ENCODE data around the gene PKNOX2.
A peak's percentile ranks its signal among the peaks of the same experiment; 100 is the strongest.

PKNOX2 gene

DNA sequence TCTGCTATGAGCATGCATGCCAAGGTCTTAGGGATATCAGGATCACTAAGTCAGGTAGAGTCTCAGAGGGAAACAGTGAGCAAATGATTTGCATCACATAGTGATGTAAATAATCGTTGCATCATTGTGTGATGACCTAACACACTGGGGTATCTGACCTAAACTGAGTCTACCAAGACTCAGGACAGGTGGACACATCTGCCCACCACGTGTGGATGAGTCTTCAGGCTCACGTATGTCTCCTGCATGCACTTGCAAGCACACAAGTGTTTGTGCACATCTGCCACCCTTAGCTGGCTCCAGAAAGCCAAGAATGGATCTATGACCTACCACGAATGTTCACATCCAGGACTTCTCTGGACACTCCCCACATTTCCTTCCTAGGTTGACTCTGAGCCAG lies 220.3 kb downstream of the PKNOX2 start:
- in situ Hi-C loops (cut with HindIII; ENCODE audit: low pct_unique_long_range_greater_than_20kb, low sequenced_read_pairs) = no loop called here

DNA sequence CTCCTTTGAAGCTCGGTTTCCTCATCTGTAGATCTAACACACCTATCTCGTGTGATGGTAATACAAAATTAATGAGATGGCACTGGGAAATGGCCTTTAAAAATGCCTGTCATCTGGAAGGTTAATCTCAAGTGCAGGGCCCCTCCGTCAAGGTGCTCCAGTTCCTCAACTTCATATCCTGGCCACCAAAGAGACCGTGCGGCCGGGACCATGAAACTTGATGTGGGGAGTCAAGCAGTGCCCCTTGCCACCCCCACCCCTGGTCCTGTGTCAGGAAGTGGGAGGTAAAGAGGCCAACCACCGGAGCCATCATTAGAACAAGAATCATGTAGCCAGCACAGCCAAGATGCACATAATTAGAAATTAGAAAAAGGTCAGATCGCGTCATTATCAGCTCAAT lies 223.3 kb downstream of the PKNOX2 start:
- in situ Hi-C loops (cut with HindIII; ENCODE audit: low pct_unique_long_range_greater_than_20kb, low sequenced_read_pairs) = no loop called here
- no peak for DNase-seq (ENCODE audit: low read depth in 1 of 2, low spot score in 1 of 2)
- no peak for TF ChIP-seq JUND (IDR thresholded peaks at IDR 0.05; ENCODE audit: low read depth)

More for the DNA sequence above, 220.3 kb downstream of the PKNOX2 start:
- DNase-seq (ENCODE audit: low read depth in 1 of 2, low spot score in 1 of 2) = no peak
- no peak for TF ChIP-seq JUND (IDR thresholded peaks at IDR 0.05; ENCODE audit: low read depth)

DNA sequence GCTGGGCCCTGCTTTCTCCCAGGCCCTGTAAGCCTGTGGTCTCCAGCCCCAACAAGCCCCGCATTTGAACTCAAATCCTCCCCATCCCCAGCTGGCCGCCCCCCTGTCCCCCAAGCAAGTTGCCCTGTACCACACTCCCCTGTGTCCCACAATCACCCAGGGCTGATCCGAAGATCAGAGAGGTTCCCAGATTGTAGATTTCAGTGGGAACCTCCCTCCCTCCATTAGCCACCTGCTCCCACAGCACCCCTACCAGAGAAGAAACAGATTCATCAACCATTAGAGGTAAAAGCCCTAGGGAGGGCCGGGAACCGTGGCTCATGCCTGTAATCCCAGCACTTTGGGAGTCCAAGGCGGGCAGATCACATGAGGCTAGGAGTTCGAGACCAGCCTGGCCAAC lies 224.1 kb downstream of the PKNOX2 start:
- in situ Hi-C loops (cut with HindIII; ENCODE audit: low pct_unique_long_range_greater_than_20kb, low sequenced_read_pairs) = no loop called here
- TF ChIP-seq JUND (IDR thresholded peaks at IDR 0.05; ENCODE audit: low read depth) = no peak
- no peak for DNase-seq (ENCODE audit: low read depth in 1 of 2, low spot score in 1 of 2)

DNA sequence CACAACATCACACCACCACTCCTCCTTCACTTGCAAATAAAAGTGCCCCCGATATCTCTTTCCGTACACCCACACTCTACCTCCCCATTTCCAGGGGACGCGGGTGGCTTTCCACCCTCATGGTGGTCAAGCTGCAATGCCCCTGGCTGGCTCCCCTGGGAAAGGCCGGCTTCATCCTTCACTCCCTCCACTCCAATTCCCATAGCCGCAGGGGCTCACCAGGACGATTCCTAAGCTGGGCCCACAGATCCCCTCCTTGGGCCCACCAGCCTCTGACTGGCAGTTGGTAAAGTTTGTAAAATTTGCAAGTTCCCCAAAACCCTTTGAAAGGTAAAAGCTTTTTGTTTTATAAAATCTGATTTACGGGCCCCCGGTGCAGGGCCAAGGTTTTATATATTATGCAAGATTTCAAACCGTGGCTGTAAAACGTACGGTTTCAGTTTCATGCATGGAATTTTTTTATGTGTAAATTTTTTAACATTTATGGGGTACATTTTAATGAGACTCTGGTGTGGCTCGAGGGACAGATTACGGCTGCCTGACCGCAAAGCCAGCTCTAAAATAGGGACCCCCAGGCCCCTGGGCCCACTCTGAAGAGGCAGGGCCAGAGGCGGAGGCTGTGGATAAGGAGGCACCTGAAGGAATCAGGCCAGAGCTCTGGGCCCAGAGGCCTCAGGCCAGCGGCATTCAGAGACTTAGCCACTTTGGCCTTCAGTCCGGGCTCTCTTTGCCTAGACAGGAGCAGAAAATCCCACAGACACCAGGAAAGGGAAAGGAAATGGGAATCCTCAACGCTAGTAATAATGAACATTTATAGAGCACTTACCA lies 225.0 kb downstream of the PKNOX2 start:
- no peak for DNase-seq (ENCODE audit: low read depth in 1 of 2, low spot score in 1 of 2)
- TF ChIP-seq JUND (IDR thresholded peaks at IDR 0.05; ENCODE audit: low read depth) = no peak
- in situ Hi-C loops (cut with HindIII; ENCODE audit: low pct_unique_long_range_greater_than_20kb, low sequenced_read_pairs) = no loop called here

DNA sequence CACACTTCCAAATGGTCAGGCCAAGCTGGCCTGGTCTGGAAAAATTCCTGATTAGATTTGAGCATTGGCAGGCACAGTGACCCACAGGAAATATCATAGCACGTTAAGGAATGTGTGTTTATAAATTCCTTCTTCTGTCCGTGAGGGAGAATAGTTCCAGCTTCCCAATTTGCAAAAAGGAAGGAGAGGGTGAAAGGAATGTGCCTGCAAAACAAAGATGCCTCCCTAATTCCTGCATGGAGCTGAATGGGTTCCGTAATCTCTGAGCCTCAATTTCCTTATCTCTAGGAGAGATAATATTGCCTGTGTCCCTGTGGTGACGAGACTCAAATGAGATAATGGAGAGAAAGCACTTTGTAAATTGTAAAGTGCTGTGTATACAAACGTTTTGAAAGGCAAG lies 226.4 kb downstream of the PKNOX2 start:
- in situ Hi-C loops (cut with HindIII; ENCODE audit: low pct_unique_long_range_greater_than_20kb, low sequenced_read_pairs) = no loop called here
- no peak for DNase-seq (ENCODE audit: low read depth in 1 of 2, low spot score in 1 of 2)
- TF ChIP-seq JUND (IDR thresholded peaks at IDR 0.05; ENCODE audit: low read depth) = no peak

DNA sequence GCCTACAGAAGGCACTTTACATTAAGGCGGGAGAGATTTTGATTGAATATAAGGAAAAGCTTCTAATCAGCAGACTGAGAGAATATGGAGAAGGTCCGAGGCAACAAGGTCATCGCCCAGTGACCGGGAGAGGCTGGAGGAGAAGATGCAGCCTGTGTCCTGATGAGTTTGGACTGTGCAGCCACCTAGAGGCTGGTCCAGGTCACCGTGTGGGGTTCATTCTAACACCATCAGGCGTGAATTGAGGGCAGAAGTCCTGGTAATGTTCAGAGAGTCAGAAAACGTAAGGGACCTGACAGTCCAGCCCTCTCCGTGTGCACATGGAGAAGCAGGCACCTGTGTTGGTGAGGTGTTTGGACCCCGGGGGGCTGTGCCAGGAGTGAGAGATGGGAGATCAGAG lies 228.8 kb downstream of the PKNOX2 start:
- TF ChIP-seq JUND (IDR thresholded peaks at IDR 0.05; ENCODE audit: low read depth) = no peak
- in situ Hi-C loops (cut with HindIII; ENCODE audit: low pct_unique_long_range_greater_than_20kb, low sequenced_read_pairs) = no loop called here

DNA sequence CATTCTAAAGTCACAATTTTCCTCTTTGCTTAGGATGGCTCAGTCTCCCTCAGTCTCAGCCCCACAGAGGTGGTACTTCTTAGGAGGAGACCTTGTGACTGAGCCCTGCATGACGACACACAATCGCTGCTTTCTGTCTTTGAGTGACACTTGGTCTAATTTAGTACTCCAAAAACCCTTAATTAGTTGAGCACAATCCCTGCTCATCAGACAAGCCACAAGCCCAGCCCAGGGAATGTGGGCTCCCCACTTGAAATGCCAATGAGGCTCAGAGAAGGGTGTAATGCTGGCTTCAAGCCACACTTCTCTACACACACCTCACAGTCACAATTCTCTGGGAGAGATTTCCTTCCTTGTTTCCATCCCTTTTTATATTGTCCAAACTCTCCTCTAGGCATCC lies 229.7 kb downstream of the PKNOX2 start:
- in situ Hi-C loops (cut with HindIII; ENCODE audit: low pct_unique_long_range_greater_than_20kb, low sequenced_read_pairs) = no loop called here

More for the DNA sequence above, 228.8 kb downstream of the PKNOX2 start:
- peak in 1 of 2 experiments; percentile 49 for DNase-seq (ENCODE audit: low read depth in 1 of 2, low spot score in 1 of 2)

DNA sequence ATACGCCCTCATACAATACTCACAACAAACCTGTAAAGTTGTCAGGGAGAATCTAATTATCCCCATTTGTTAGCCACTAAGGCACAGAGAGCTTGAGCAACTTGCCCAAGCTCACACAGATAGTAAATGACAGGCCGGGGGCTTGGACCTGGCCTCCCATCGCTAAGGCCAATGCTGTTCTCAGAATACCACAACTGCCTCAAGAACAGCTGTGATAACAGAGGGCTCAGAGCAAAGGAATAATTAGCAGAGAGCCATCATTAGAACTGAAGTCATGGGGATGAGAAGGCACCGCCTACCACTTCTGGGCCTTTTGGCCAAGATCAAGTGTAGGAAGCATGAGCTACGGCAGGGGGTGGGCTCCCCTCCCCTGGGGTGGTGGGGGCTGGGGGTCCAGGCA lies 232.9 kb downstream of the PKNOX2 start:
- in situ Hi-C loops (cut with HindIII; ENCODE audit: low pct_unique_long_range_greater_than_20kb, low sequenced_read_pairs) = no loop called here
- no peak for DNase-seq (ENCODE audit: low read depth in 1 of 2, low spot score in 1 of 2)
- no peak for TF ChIP-seq JUND (IDR thresholded peaks at IDR 0.05; ENCODE audit: low read depth)

More for the DNA sequence above, 229.7 kb downstream of the PKNOX2 start:
- no peak for DNase-seq (ENCODE audit: low read depth in 1 of 2, low spot score in 1 of 2)
- no peak for TF ChIP-seq JUND (IDR thresholded peaks at IDR 0.05; ENCODE audit: low read depth)

DNA sequence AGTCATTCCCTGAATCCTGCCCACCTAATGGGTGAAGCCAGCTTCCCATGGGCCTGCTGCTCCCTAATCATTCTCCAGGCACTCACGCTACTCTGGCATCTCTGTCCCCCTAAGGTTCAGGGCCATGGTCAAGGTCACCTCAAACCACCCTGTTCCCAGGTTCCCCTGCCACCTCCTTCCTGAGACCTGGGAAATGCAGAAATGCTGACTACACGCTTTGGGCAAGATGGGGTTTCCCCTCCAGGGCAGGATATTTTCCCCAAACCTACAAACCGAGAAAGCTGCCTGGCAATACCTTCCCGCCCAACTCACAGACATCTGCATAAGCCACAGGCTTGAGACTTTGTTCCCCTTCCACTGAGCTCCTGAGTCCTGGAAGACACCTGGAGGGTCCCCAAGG lies 233.9 kb downstream of the PKNOX2 start:
- no peak for TF ChIP-seq JUND (IDR thresholded peaks at IDR 0.05; ENCODE audit: low read depth)
- DNase-seq (ENCODE audit: low read depth in 1 of 2, low spot score in 1 of 2) = no peak
- in situ Hi-C loops (cut with HindIII; ENCODE audit: low pct_unique_long_range_greater_than_20kb, low sequenced_read_pairs) = no loop called here

DNA sequence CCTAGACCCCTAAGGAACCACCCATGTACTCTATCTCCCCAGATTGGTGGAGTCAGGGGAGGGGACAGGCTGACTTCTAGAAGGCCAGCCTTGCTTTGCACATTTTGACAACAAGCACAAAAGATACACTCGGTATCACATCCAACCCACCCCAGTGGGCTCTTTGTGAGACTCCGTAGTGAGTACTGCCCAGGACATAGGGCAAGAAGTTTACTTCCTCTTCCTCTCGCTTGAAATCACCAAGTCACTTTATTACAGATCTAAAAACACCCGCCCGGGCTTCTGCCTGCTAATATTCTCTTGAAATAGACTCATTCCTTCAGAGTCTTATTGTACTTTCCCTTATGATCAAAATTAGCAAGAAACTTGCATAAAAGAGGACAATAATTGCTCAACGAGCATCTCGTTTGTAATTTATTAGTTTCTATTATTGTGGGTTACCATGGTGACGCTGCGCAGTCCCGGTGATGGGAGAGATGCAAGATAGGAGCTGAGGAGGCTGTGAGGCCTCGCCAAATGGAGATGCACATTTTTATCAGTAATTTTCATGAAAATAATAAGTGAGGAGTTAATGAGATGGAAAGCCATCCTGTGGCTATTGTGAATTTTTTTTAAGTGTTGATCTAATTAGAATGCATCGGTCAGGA lies 234.6 kb downstream of the PKNOX2 start:
- no peak for DNase-seq (ENCODE audit: low read depth in 1 of 2, low spot score in 1 of 2)
- in situ Hi-C loops (cut with HindIII; ENCODE audit: low pct_unique_long_range_greater_than_20kb, low sequenced_read_pairs) = no loop called here
- TF ChIP-seq JUND (IDR thresholded peaks at IDR 0.05; ENCODE audit: low read depth) = no peak

DNA sequence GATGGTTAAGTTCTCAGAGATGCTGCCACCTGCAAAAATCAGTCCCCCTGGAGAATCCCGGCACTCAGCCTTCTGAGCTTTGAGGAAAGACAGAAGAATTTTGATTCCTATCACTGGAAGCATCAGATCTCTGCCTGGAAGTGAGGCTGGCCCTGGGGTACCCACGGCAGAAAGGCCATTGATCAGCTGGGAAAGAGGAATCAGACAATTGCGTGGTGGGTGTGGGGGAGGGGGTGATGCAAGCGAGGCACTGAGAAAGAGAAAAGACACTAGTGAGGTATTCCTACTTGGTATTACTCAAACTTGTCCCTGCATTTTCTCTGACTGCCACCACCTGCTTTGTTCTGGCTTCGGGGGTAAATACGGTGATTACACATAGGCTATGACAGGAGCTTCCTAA lies 235.4 kb downstream of the PKNOX2 start:
- DNase-seq (ENCODE audit: low read depth in 1 of 2, low spot score in 1 of 2) = no peak
- in situ Hi-C loops (cut with HindIII; ENCODE audit: low pct_unique_long_range_greater_than_20kb, low sequenced_read_pairs) = no loop called here
- no peak for TF ChIP-seq JUND (IDR thresholded peaks at IDR 0.05; ENCODE audit: low read depth)

DNA sequence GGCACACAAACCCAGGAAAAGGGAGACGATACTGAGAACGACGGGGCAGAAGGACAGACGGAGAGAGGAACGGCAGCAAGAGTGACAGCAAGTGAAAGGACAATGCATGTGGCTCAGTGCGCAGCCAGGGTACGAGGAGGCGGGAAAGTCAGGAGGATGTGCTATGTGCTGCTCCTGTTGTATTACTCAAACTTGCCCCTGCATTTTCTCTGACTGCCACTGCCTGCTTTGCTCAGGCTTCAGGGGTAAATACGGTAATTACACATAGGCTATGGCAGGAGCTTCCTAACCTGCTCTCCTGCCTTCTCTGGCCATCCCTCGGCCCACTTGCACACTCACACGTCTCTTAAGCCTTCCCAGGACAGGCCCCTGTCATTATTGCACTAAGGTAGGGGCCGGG lies 236.7 kb downstream of the PKNOX2 start:
- DNase-seq (ENCODE audit: low read depth in 1 of 2, low spot score in 1 of 2) = no peak
- in situ Hi-C loops (cut with HindIII; ENCODE audit: low pct_unique_long_range_greater_than_20kb, low sequenced_read_pairs) = no loop called here
- TF ChIP-seq JUND (IDR thresholded peaks at IDR 0.05; ENCODE audit: low read depth) = no peak

DNA sequence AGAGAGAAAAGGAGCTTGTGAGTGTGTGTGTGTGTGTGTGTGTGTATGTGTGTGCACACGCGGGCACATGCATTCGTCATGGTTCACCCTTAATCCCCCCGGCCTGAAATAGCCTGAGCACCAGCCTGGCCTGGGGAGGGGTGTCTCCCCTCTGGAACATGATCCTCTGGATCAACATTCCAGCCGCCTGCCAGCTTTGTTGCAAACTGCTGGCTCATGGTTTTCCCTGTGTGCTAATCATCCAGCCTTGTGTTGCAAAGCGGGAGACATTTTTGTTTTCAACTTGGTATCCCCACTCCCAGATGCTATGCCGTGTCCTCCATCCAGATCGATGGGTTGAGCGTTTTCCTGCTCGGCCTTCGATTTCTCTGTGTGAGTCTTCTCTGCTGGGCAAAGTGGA lies 237.2 kb downstream of the PKNOX2 start:
- TF ChIP-seq JUND (IDR thresholded peaks at IDR 0.05; ENCODE audit: low read depth) = no peak
- no peak for DNase-seq (ENCODE audit: low read depth in 1 of 2, low spot score in 1 of 2)
- in situ Hi-C loops (cut with HindIII; ENCODE audit: low pct_unique_long_range_greater_than_20kb, low sequenced_read_pairs) = no loop called here
